Measurements from ENCODE around the gene HOXC11. TPM values are rescaled to one million over a fixed set of nuclear protein-coding genes. Genes with fewer than 3 reads are reported as not detected.

The HOXC11 gene
- total and polyA plus RNA-seq, 2 of the 4 experiments (the other 2 are of a cell fraction) = not detected

GRCh38 chr12:53991077-53991460 lies 18.1 kb downstream of the HOXC11 start:
- in situ Hi-C loops (cut with MboI; ENCODE audit: low sequenced_read_pairs) = loop anchor here (10.0 kb wide), 2 partner anchors 226 to 384 kb away; no protein-coding TSS in a partner anchor
- no peaks in the 10 kb centered on the region for H3K9me1 ChIP-seq (ENCODE audit: insufficient read depth, low read length)
- no peak overlapping the region for H3K4ac ChIP-seq (ENCODE audit: low read depth, low read length)
- BruUV-seq (replicated peaks) = no TSS peak
- no peak overlapping the region for H3K14ac ChIP-seq (replicated peaks; ENCODE audit: low read depth, low read length)
- no peak overlapping the region for H2AK5ac ChIP-seq (ENCODE audit: low read depth, low read length)
- no peak overlapping the region for H2BK15ac ChIP-seq (ENCODE audit: low read depth, low read length)
- no peak overlapping the region for H3K9ac ChIP-seq (ENCODE audit: low read depth, low read length)
- no peak overlapping the region for H3K4me2 ChIP-seq (ENCODE audit: low read depth, low read length)
- dilution Hi-C loops (cut with HindIII; ENCODE audit: low sequenced_read_pairs, unreplicated experiment) = no loop called here
- H3K79me1 ChIP-seq (ENCODE audit: low read depth in 1 of 2, low read length in 2 of 2) = no peaks in the 10 kb centered on the region
- no peak overlapping the region for H4K91ac ChIP-seq (ENCODE audit: insufficient read depth, low read depth, low read length)
- H3K9me3 ChIP-seq (ENCODE audit: control insufficient read depth, insufficient read depth, low read length) = peaks cover 15% of the 10 kb centered on the region
- no peak overlapping the region for H3K27ac ChIP-seq (ENCODE audit: insufficient read depth, low read length)
- 4% methylated on average over 3 of the region's 8 CpGs; no CpG with 5 or more reads in 1 of the 2 experiments for WGBS, 2 experiments (ENCODE audit: extremely low coverage in 2 of 2, insufficient read length in 1 of 2)
- no peak overlapping the region for H2BK120ac ChIP-seq (ENCODE audit: low read depth, low read length)
- H2BK20ac ChIP-seq (ENCODE audit: low read depth, low read length) = no peak overlapping the region
- H4K5ac ChIP-seq (ENCODE audit: low read depth, low read length) = no peak overlapping the region
- no peak overlapping the region for H4K8ac ChIP-seq (ENCODE audit: low read depth in 2 of 2, low read length in 2 of 2)
- no peaks in the 10 kb centered on the region for H3K36me3 ChIP-seq (ENCODE audit: control insufficient read depth, insufficient read depth, low read length)
- intact Hi-C loops (cut with micrococcal nuclease) = no loop called here
- no peak overlapping the region for H3K56ac ChIP-seq (ENCODE audit: extremely low read depth, insufficient read depth, low read length)
- H3K18ac ChIP-seq (ENCODE audit: low read depth, low read length) = no peak overlapping the region
- H4K20me1 ChIP-seq (ENCODE audit: insufficient read depth, low read length) = no peaks in the 10 kb centered on the region; the same call in 1 of the 2 replicates
- peak overlapping the region; percentile 37 for H2AFZ ChIP-seq (replicated peaks; ENCODE audit: low read length, poor library complexity)
- ChIA-PET POLR2A (ENCODE audit: unreplicated experiment) (no interaction called here), CTCF (interaction anchor here (2.3 kb wide), 1 partner anchor 210 kb away, joined by 8 read pairs; no protein-coding TSS in a partner anchor)
- H3K27me3 ChIP-seq (ENCODE audit: control insufficient read depth, insufficient read depth, low read length) = peaks cover 98% of the 10 kb centered on the region
- no peak overlapping the region for H3K4me3 ChIP-seq (ENCODE audit: insufficient read depth, low read depth, low read length)
- DNase-seq (no peak), ATAC-seq (ENCODE audit: low read depth) (no peak)
- TF ChIP-seq, protein P1, sequence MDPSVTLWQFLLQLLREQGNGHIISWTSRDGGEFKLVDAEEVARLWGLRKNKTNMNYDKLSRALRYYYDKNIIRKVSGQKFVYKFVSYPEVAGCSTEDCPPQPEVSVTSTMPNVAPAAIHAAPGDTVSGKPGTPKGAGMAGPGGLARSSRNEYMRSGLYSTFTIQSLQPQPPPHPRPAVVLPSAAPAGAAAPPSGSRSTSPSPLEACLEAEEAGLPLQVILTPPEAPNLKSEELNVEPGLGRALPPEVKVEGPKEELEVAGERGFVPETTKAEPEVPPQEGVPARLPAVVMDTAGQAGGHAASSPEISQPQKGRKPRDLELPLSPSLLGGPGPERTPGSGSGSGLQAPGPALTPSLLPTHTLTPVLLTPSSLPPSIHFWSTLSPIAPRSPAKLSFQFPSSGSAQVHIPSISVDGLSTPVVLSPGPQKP (IDR thresholded peaks at IDR 0.05; ENCODE audit: borderline replicate concordance, low read depth, low read length) = no peak
- TF ChIP-seq POLR2A (IDR thresholded peaks at IDR 0.05; ENCODE audit: low read depth, low read length) = no peak
- TF ChIP-seq MAFK (IDR thresholded peaks at IDR 0.05; ENCODE audit: low read depth, low read length) = no peak
- no peak for TF ChIP-seq RFX5 (IDR thresholded peaks at IDR 0.05; ENCODE audit: low read depth, low read length)
- TF ChIP-seq MAZ (IDR thresholded peaks at IDR 0.05; ENCODE audit: borderline replicate concordance, low read depth, low read length) = no peak
- TF ChIP-seq, protein P2, sequence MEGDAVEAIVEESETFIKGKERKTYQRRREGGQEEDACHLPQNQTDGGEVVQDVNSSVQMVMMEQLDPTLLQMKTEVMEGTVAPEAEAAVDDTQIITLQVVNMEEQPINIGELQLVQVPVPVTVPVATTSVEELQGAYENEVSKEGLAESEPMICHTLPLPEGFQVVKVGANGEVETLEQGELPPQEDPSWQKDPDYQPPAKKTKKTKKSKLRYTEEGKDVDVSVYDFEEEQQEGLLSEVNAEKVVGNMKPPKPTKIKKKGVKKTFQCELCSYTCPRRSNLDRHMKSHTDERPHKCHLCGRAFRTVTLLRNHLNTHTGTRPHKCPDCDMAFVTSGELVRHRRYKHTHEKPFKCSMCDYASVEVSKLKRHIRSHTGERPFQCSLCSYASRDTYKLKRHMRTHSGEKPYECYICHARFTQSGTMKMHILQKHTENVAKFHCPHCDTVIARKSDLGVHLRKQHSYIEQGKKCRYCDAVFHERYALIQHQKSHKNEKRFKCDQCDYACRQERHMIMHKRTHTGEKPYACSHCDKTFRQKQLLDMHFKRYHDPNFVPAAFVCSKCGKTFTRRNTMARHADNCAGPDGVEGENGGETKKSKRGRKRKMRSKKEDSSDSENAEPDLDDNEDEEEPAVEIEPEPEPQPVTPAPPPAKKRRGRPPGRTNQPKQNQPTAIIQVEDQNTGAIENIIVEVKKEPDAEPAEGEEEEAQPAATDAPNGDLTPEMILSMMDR (conservative IDR thresholded peaks at IDR 0.05; ENCODE audit: low read depth, low read length) = no peak
- TF ChIP-seq MXI1 (IDR thresholded peaks at IDR 0.05; ENCODE audit: borderline replicate concordance, low read depth, low read length) = no peak
- no peak for TF ChIP-seq FOS (IDR thresholded peaks at IDR 0.05; ENCODE audit: low read depth, low read length)
- no peak for TF ChIP-seq USF2 (IDR thresholded peaks at IDR 0.05; ENCODE audit: low read depth, low read length)
- no peak for TF ChIP-seq BHLHE40 (IDR thresholded peaks at IDR 0.05; ENCODE audit: low read depth, low read length)
- TF ChIP-seq NFE2L2 (IDR thresholded peaks at IDR 0.05; ENCODE audit: low read depth, low read length) = no peak
- TF ChIP-seq RCOR1 (IDR thresholded peaks at IDR 0.05; ENCODE audit: insufficient replicate concordance, low read length) = no peak
- no peak for TF ChIP-seq RAD21 (IDR thresholded peaks at IDR 0.05; ENCODE audit: low read length)
- no peak for TF ChIP-seq CEBPB (IDR thresholded peaks at IDR 0.05; ENCODE audit: low read depth, low read length)
- TF ChIP-seq CHD1 (IDR thresholded peaks at IDR 0.05; ENCODE audit: low read depth, low read length) = no peak
- TF ChIP-seq SMC3 (IDR thresholded peaks at IDR 0.05; ENCODE audit: low read depth, low read length) = no peak
- H2BK5ac ChIP-seq (ENCODE audit: low read depth, low read length, poor library complexity, severe bottlenecking) = no peak overlapping the region
- H3K23ac ChIP-seq (ENCODE audit: low read depth, low read length) = no peak overlapping the region
- H3K4me1 ChIP-seq (ENCODE audit: control insufficient read depth, insufficient read depth, low read length) = peaks cover 3% of the 10 kb centered on the region; the same call in 1 of the 2 replicates
- H2AK9ac ChIP-seq (replicated peaks; ENCODE audit: low read depth, low read length, poor library complexity) = no peak overlapping the region
